ENCODE data around the gene APCDD1L. TPM values are rescaled to one million over a fixed set of nuclear protein-coding genes. Genes with fewer than 3 reads are reported as not detected.

APCDD1L gene
- total RNA-seq, 1 donor from 2014 or later: not detected

- intact Hi-C loops (cut with micrococcal nuclease): no loop called here
Observed at GRCh38 chr20:58467572-58468527, 47.3 kb downstream of the APCDD1L start.

DNA sequence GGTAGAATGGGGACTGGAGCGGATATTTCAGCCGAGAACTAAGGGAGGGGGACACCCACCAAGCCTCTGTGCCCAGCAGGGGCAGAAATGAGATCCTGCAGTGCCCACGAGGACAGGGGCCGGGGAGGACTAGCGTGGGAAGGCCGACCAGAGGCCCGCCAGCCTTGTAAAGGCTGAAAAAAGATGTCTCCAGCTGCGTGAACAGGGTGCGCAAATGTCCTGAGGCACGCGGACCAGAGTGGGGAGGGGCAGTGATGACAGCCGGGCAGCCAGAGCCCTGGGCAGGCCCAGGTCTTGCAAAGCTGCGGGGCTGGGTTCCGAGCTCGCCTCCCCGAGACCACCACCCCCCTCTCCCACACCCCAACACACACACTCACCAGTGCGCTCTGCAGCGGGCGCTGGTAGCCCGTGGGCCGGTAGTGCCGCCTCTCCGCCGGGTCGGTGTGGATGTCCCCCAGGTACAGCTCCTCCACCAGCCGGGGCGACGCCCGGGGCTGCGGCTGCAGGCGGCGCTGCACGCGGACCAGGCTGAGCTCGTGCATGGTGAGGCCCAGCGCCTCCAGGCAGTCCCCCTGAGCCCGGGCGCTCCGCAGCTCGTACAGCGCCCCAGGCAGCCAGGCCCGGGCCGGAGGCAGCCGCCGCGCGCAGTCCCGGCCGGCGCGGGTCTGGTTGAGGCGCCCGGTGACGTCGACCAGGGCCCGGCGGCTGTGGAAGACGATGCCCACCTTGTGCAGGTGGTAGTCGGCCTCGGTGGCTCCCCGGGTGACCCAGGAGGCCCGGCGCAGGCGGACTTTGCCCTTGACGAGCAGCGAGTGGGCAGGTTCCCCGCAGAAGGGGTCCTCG lies 48.2 kb downstream of the APCDD1L start:
- intact Hi-C loops (cut with micrococcal nuclease): no loop called here

DNA sequence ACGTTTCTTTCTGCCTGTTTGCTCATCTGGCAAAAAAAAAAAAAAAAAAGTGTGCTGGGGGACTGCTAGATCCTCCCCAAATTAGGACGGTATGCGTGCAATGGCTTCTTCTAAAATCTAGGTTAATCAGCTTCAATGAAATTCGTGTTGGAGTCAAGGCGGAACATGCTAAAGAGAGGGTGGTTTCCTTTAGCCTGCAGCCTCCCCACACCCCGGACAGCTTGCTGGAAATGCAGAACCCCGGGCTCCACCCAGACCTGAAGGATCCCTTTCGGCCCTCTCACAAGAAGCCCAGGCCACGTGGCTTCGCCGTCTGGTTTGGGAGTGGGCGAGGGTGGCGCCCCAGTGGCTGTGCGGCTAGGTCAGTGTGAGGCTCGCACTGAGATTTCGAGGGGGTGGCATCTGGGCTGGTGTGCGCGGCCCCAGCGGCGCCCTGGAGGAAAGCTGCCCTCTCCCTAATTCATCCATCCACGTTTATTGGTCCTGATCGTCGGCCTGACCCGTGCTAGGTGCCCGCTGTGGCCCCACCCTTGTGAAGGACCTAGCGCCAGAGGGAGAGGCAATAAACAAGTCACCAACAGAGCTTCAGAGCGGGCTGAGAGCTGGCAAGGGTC lies 49.0 kb downstream of the APCDD1L start:
- intact Hi-C loops (cut with micrococcal nuclease): no loop called here

GRCh38 chr20:58464838-58465237 lies 50.4 kb downstream of the APCDD1L start:
- intact Hi-C loops (cut with micrococcal nuclease): no loop called here

- intact Hi-C loops (cut with micrococcal nuclease): no loop called here
Observed at GRCh38 chr20:58463256-58463655, 51.9 kb downstream of the APCDD1L start.

DNA sequence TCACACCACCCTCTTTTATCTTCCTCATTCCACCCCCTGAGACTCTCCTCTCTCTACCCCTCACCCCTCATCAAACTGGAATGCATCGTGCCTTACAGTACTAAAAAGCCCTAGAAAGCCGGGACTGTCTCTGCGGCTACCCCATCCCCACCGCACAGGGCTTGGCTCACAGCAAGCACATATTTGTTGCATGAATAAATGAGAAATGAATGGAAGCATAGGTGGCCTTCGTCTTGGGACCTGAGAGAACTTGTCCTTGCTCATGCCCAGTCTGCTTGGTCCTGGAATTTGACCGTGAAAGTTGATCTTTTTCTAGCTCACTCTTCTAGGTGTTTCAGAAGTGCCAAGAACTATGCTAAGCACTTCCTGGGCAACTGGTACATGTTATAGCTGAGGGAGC lies 53.3 kb downstream of the APCDD1L start:
- intact Hi-C loops (cut with micrococcal nuclease): no loop called here

GRCh38 chr20:58461104-58461503 lies 54.1 kb downstream of the APCDD1L start:
- intact Hi-C loops (cut with micrococcal nuclease): no loop called here

DNA sequence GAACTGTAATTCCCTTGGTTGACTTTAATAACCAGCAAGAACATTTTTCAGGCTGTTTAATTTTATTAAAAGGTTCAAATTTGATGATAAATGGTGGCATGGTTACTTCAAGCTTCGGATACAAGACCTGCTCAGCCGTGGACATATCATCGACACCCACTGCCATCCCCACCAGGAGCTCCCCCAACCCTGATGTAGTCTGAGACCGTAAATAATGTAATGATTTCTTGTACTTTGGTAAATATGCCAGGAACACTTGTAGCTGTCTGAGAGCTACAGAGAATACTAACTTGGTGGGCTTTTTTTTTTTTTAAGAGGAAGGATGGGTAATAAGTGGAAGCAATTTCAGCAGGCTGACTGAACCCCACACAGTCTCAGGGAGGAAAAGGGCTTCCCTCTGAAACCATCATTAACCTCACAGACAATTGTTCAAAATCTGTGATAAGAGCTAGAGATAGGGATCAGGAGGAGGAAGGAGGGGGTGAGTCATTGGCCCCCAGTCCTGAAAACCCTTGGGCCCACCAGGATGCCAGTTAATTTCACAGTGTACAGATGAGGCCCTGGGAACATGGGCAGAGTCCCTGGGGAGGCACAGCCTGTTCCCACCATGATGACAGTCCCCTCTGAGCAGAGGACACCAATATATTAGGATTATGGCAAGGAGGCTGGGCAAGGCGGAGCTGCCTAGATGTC lies 56.0 kb downstream of the APCDD1L start:
- intact Hi-C loops (cut with micrococcal nuclease): no loop called here

DNA sequence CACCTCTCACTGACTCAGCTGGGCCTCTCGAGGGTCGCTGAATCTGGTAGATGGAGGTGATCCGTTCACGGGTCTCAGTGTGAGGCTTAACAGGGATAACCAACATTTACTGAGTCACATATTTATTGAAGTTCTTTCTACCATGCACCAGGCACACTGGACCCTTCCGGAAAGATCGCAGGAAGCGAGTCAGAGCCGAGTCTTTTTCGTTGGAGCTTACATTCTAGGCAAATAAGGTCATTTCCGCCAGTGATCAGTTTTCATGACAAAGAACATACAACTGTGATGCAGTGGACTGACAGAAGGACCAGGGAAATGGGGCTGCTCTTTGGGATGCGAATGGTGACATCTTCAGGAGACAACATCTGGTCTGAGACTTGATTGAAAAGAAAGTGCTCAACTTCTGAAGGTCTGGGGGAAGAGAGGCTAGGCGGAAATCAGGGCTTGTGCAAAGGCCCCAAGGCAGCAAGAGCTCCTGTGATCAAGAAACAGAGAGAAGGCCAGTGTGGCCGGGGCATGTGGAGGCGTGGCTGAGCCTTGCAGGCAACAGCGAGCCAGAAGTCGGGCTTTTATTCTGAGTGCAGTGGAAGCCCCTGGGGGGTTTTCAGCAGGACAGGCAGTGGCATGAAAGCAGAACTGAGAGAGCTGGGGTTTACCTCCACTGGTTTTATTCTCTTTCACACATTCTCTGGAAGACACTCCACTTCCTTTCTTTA lies 56.7 kb downstream of the APCDD1L start:
- intact Hi-C loops (cut with micrococcal nuclease): no loop called here

GRCh38 chr20:58457083-58457695 lies 58.0 kb downstream of the APCDD1L start:
- intact Hi-C loops (cut with micrococcal nuclease): no loop called here

DNA sequence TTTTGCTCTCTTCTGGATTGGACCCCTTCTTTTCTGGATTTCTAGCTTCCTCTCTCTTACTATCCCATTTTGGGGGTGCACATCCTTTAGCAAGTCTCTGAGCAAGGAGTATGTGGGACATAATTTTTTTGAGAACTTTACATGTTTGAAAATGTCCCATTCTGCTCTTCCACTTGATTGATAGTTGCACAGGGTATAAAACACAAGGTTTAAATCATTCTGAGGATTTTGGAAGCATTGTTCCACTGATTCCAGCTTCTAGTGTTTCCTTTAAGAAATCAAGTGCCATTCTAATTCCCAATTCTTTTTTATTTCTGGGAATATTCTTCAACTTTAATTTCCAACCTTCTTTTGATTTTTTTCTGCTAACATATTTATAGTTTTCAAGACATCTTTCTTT lies 60.7 kb downstream of the APCDD1L start:
- intact Hi-C loops (cut with micrococcal nuclease): no loop called here

GRCh38 chr20:58453391-58453790 lies 61.8 kb downstream of the APCDD1L start:
- intact Hi-C loops (cut with micrococcal nuclease): no loop called here

GRCh38 chr20:58452667-58453255 lies 62.4 kb downstream of the APCDD1L start:
- intact Hi-C loops (cut with micrococcal nuclease): no loop called here

- intact Hi-C loops (cut with micrococcal nuclease): no loop called here
Observed at GRCh38 chr20:58450254-58450653, 64.9 kb downstream of the APCDD1L start.

DNA sequence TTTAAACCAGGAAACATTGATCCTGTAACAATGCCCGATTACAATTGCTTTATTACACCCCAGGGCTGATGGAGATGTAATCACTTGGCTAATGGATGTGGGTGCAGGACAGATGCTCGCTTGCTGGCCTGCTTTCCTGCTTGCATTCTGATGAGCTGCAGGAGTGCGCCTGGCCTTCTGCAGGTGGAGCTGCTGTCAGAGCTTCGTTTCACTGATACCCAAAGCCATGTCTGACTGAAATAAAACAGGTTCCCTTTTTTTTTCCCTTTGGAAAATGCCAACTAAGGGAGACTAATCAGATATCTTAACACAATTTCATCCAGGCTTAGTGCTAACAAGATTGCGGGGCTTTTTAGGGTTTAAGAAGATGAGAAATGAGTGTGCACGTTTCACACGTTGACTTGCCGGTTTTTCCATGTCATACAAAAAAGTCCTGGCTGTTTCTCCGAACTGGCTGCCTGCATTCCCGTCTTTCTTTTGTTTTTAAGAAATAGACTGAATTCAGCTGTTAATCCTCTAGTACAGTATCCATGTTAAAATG lies 65.4 kb downstream of the APCDD1L start:
- intact Hi-C loops (cut with micrococcal nuclease): no loop called here

DNA sequence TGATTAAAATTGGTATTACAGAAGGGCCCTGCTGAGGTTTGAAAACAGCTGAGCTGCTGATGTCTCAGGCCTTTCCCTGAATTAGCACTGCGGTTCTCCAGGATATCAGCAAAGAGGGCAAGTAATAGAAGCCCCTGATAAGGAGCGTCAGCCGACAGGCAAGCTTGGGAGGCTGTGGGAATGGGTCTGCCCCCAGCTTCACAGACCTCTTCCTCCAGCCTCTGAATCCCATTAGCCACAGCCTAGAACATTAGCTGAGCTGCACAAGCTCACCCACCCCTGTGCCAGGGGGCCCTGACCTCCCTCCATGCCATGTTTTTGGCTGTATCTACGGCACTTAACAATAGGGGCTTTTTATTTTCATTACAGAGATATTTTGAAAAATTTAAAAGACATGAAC lies 66.2 kb downstream of the APCDD1L start:
- intact Hi-C loops (cut with micrococcal nuclease): no loop called here

GRCh38 chr20:58447511-58448391 lies 67.4 kb downstream of the APCDD1L start:
- intact Hi-C loops (cut with micrococcal nuclease): loop anchor here (1.0 kb wide), 1 partner anchor 210 kb away; no protein-coding TSS in a partner anchor

DNA sequence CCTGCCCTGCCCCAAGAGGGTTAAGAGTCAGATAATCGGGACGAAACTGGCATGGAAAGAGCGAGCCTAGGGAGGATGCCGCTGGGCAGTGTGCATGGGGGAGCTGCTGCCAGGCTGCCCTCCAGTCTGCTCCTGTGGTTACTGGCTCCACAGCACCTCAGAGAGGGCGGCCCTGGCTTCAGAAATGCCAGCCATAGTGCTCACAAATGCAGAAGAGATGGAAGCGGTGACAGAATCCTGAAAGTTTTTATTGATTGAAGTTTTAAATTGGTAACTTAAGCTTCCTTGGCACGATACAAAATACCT lies 68.3 kb downstream of the APCDD1L start:
- intact Hi-C loops (cut with micrococcal nuclease): loop anchor here (1.0 kb wide), 1 partner anchor 210 kb away; no protein-coding TSS in a partner anchor
